ENCODE data around the gene SLC8A2. TPM values are rescaled to one million over a fixed set of nuclear protein-coding genes. Genes with fewer than 3 reads are reported as not detected.
"Not testable (repeated sequence)": the region's sequence is repeated elsewhere in the genome, so short reads cannot be mapped to it uniquely, and the experiment has no call there.

Gene SLC8A2
- total RNA-seq, 2 experiments from 2014 or later: 0.18 to 0.43 TPM

- ChIA-PET CTCF (interaction anchor here (1.1 to 7.2 kb wide), 4 partner anchors 9 to 58 kb away, joined by 3 to 37 read pairs (median 4); partner anchors contain the start of gene NAPA), POLR2A (interaction anchor here (1.2 to 2.1 kb wide), 2 partner anchors 27 to 29 kb away, joined by 4 to 6 read pairs; partner anchors contain the start of gene NAPA)
- Mint-ChIP-seq H3K9me3 (no peaks in the 10 kb centered on the region), H3K4me3 (peak overlapping the region; percentile 48), H3K27ac (peak overlapping the region; percentile 91), H3K36me3 (ENCODE audit: low read depth) (peaks cover 13% of the 10 kb centered on the region), H3K27me3 (no peaks in the 10 kb centered on the region), H3K4me1 (ENCODE audit: low read depth) (peaks cover 36% of the 10 kb centered on the region)
- TF ChIP-seq CTCF (IDR thresholded peaks at IDR 0.05): no peak
- intact Hi-C loops (cut with micrococcal nuclease): no loop called here
- ATAC-seq (no peak), DNase-seq (peak; percentile 41)
These were observed 15.2 kb upstream of the SLC8A2 start for GRCh38 chr19:47486900-47487299.

GRCh38 chr19:47486220-47486619, 14.5 kb upstream of the SLC8A2 start:
- POLR2A ChIA-PET: interaction anchor here (0.6 to 2.1 kb wide), 2 partner anchors 19 to 30 kb away, joined by 3 to 6 read pairs; partner anchors contain the start of gene NAPA

GRCh38 chr19:47485210-47485609, 13.5 kb upstream of the SLC8A2 start:
- POLR2A ChIA-PET: interaction anchor here (0.9 to 2.6 kb wide), 8 partner anchors 10 to 115 kb away, joined by 3 to 24 read pairs (median 4); partner anchors contain the start of gene NAPA
- intact Hi-C loops (cut with micrococcal nuclease): loop anchor here (2.0 kb wide), 1 partner anchor 48 kb away; no protein-coding TSS in a partner anchor

More at GRCh38 chr19:47486220-47486619, 14.5 kb upstream of the SLC8A2 start:
- peak overlapping the region; percentile 91 for H3K27ac Mint-ChIP-seq
- H3K9me3 Mint-ChIP-seq; H3K27me3 Mint-ChIP-seq; intact Hi-C loops (cut with micrococcal nuclease); H3K4me3 Mint-ChIP-seq; ATAC-seq; DNase-seq: not testable (repeated sequence)
- CTCF ChIA-PET: interaction anchor here (1.1 to 7.2 kb wide), 5 partner anchors 16 to 58 kb away, joined by 3 to 37 read pairs (median 4); partner anchors contain the start of gene NAPA
- H3K36me3 Mint-ChIP-seq (ENCODE audit: low read depth): peaks cover 13% of the 10 kb centered on the region
- peaks cover 36% of the 10 kb centered on the region for H3K4me1 Mint-ChIP-seq (ENCODE audit: low read depth)

GRCh38 chr19:47483800-47484690, 12.4 kb upstream of the SLC8A2 start, which contains the start of gene KPTN:
TSS of gene KPTN (minus strand) at chr19:47484219. CDS start at chr19:47484160, 59 bp downstream.
- Mint-ChIP-seq H3K4me3 (peak within 1 kb of the TSS; percentile 85), H3K27ac (peak within 1 kb of the TSS; percentile 99), H3K27me3 (no peaks in the 10 kb centered on the region), H3K9me3 (no peaks in the 10 kb centered on the region), H3K36me3 (ENCODE audit: low read depth) (peaks cover 13% of the 10 kb centered on the region), H3K4me1 (ENCODE audit: low read depth) (peaks cover 36% of the 10 kb centered on the region)
- ChIA-PET POLR2A (interaction anchor here (0.7 to 2.6 kb wide), 16 partner anchors 9 to 140 kb away, joined by 3 to 24 read pairs (median 4); partner anchors contain the start of genes DHX34 and NAPA), CTCF (interaction anchor here (0.7 to 7.2 kb wide), 19 partner anchors 9 to 264 kb away, joined by 3 to 37 read pairs (median 6); partner anchors contain the start of genes DHX34, EHD2 and NAPA)
- ATAC-seq (peak; percentile 84), DNase-seq (peak; percentile 93)
- intact Hi-C loops (cut with micrococcal nuclease): loop anchor here (2.0 kb wide), 1 partner anchor 47 kb away; no protein-coding TSS in a partner anchor
- TF ChIP-seq CTCF (IDR thresholded peaks at IDR 0.05): peak; percentile 96

More at GRCh38 chr19:47485210-47485609, 13.5 kb upstream of the SLC8A2 start:
- ATAC-seq: no peak
- Mint-ChIP-seq H3K4me1 (ENCODE audit: low read depth) (peaks cover 36% of the 10 kb centered on the region), H3K4me3 (peak overlapping the region; percentile 85), H3K36me3 (ENCODE audit: low read depth) (peaks cover 13% of the 10 kb centered on the region), H3K9me3 (no peaks in the 10 kb centered on the region), H3K27me3 (no peaks in the 10 kb centered on the region), H3K27ac (peak overlapping the region; percentile 99)
- TF ChIP-seq CTCF (IDR thresholded peaks at IDR 0.05): no peak
- peak; percentile 44 for DNase-seq
- CTCF ChIA-PET: interaction anchor here (1.1 to 7.2 kb wide), 5 partner anchors 12 to 222 kb away, joined by 3 to 37 read pairs (median 29); partner anchors contain the start of gene NAPA

- DNase-seq (no peak), ATAC-seq (no peak)
- no peaks in the 10 kb centered on the region for H3K27me3 Mint-ChIP-seq
- peaks cover 13% of the 10 kb centered on the region for H3K36me3 Mint-ChIP-seq (ENCODE audit: low read depth)
- H3K27ac Mint-ChIP-seq: no peak overlapping the region
- H3K4me3 Mint-ChIP-seq: peak overlapping the region; percentile 85
- ChIA-PET POLR2A (interaction anchor here (1.1 to 2.6 kb wide), 9 partner anchors 13 to 141 kb away, joined by 3 to 24 read pairs (median 4); partner anchors contain the start of genes DHX34 and NAPA), CTCF (interaction anchor here (1.0 to 7.2 kb wide), 11 partner anchors 9 to 230 kb away, joined by 3 to 37 read pairs (median 10); partner anchors contain the start of genes DHX34, EHD2 and NAPA)
- intact Hi-C loops (cut with micrococcal nuclease): no loop called here
- no peak for TF ChIP-seq CTCF (IDR thresholded peaks at IDR 0.05)
- H3K4me1 Mint-ChIP-seq (ENCODE audit: low read depth): peaks cover 36% of the 10 kb centered on the region
- H3K9me3 Mint-ChIP-seq: no peaks in the 10 kb centered on the region
These were observed 11.5 kb upstream of the SLC8A2 start for GRCh38 chr19:47483200-47483599.

All from activated CD8-positive, alpha-beta T cell treated with anti-CD3 and anti-CD28 coated beads for 36 hours (primary cell).